Peyer's patch (tissue), 4 donors: ENCODE measurements around the gene ADGRE3. TPM values are rescaled to one million over a fixed set of nuclear protein-coding genes. Genes with fewer than 3 reads are reported as not detected.

Experiments
- DNase-seq, 3 donors: peaks; one replicate each; pipeline ENCODE4 v3.0.0-alpha.2; 2017 to 2019
- H3K27ac ChIP-seq, 4 donors: fragments of 200-600 bp; sonication (generic); one replicate each; pipeline ENCODE4 v1.5.1; 2016 to 2019
- H3K27me3 ChIP-seq, 2 donors: fragments of 200-600 bp; sonication (generic); one replicate each; pipeline ENCODE4 v1.5.1; 2019
- H3K36me3 ChIP-seq, 3 donors: fragments of 200-600 bp; sonication (generic); one replicate each; pipeline ENCODE4 v1.5.1; 2016 to 2019
- H3K4me1 ChIP-seq, 4 donors: fragments of 200-600 bp; sonication (generic); one replicate each; pipeline ENCODE4 v1.5.1; 2016 to 2019
- H3K4me3 ChIP-seq, 4 donors: fragments of 200-600 bp; sonication (generic); 1 replicate in 3 of 4; 2 replicates in 1 of 4; pipeline ENCODE4 v1.5.1; 2016 to 2019; ENCODE audit warnings: mild to moderate bottlenecking in 1 of 4
- H3K9me3 ChIP-seq, 4 donors: fragments of 200-600 bp; sonication (generic); one replicate each; pipeline ENCODE4 v1.5.1; 2016 to 2019; ENCODE audit warnings: mild to moderate bottlenecking in 1 of 4
- CTCF ChIP-seq, 6 experiments: fragments of 450-650 bp in 4 of 6; fragments of 200-600 bp in 2 of 6; sonication (generic) in 1 of 6; IDR thresholded peaks; one replicate each; pipeline ENCODE4 v1.5.1; 2017 to 2019; ENCODE audit warnings: antibody characterized with exemption in 6 of 6, mild to moderate bottlenecking in 3 of 6, moderate library complexity in 1 of 6
- POLR2A ChIP-seq, 2 donors: fragments of 450-650 bp; IDR thresholded peaks; one replicate each; pipeline ENCODE4 v1.5.1; 2017; ENCODE audit warnings: antibody characterized with exemption in 2 of 2, mild to moderate bottlenecking in 2 of 2, moderate library complexity in 2 of 2
- total RNA-seq, 4 donors: library from RNA; depleted of rRNA; stranded (reverse); fragments of >200 nt; gene quantifications; one replicate each; pipeline ENCODE4 v1.1.0, GENCODE V29; 2016

Gene ADGRE3
- total RNA-seq, 4 donors from 2014 or later: not detected

DNA sequence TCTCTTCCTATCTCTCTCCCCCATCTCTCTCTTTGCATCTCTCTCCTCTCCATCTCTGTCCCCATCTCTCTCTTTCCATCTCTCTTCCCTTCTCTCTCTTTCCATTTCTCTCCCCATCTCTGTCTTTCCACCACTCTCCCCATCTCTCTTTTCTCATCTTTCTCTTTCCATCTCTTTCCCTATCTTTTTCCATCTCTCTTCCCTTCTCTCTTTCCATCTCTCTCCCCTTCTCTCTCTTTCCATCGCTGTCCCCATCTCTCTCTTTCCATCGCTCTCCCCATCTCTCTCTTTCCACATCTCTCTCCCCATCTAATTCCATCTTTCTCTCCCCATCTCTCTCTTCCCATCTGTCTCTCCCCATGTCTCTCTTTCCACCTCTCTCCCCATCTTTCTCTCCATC, 24.5 kb downstream of the ADGRE3 start:
- Histone ChIP-seq H3K4me3 (no peak overlapping the region), H3K27me3 (no peaks in the 10 kb centered on the region), H3K27ac (no peak overlapping the region), H3K9me3 (no peaks in the 10 kb centered on the region), H3K4me1 (no peaks in the 10 kb centered on the region), H3K36me3 (no peaks in the 10 kb centered on the region)
- no peak for DNase-seq
- TF ChIP-seq POLR2A (IDR thresholded peaks at IDR 0.05): no peak
- no peak for TF ChIP-seq CTCF (IDR thresholded peaks at IDR 0.05)

GRCh38 chr19:14649020-14649419, 25.6 kb downstream of the ADGRE3 start:
- Histone ChIP-seq H3K4me3 (no peak overlapping the region), H3K36me3 (no peaks in the 10 kb centered on the region), H3K27me3 (no peaks in the 10 kb centered on the region), H3K27ac (no peak overlapping the region), H3K9me3 (no peaks in the 10 kb centered on the region), H3K4me1 (no peaks in the 10 kb centered on the region)
- no peak for DNase-seq
- TF ChIP-seq CTCF (IDR thresholded peaks at IDR 0.05) (no peak), POLR2A (IDR thresholded peaks at IDR 0.05) (no peak)

GRCh38 chr19:14648506-14648905, 26.1 kb downstream of the ADGRE3 start:
- Histone ChIP-seq H3K27ac (no peak overlapping the region), H3K36me3 (no peaks in the 10 kb centered on the region), H3K4me1 (no peaks in the 10 kb centered on the region), H3K27me3 (no peaks in the 10 kb centered on the region), H3K9me3 (no peaks in the 10 kb centered on the region), H3K4me3 (no peak overlapping the region)
- TF ChIP-seq CTCF (IDR thresholded peaks at IDR 0.05) (no peak), POLR2A (IDR thresholded peaks at IDR 0.05) (no peak)
- no peak for DNase-seq

DNA sequence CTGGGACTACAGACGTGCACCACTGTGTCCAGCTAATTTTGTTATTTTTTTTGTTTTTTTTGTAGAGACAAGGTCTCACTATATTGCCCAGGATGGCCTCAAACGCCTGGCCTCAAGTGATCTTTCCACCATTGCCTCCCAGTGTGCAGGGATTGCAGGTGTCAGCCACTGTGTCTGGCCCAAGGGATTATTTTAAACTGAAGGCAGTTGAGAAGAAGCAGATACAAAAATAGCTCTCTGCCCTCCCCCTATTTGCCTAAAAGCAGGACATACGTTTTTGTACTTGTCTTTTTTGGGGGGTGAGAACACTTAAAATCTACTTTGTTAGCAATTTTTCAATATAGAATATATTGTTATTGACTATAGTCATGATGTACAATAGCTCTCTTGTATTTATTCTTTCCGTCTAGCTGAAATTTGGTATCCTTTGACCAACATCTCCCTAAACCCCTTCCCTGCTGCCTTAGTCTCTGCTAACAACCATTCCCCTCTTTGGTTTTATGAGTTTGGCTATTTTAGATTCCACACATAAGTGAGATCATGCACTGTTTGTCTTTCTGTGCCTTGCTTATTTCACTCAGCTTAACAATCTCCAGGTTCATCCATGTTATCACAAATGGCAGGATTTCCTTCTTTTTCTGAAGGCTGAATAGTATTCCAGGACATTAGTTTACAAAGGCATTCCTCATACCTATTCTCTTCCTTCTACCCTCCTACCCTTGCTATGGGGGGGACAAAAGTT, 34.9 kb downstream of the ADGRE3 start:
- H3K27me3 ChIP-seq: no peaks in the 10 kb centered on the region
- no peak for TF ChIP-seq CTCF (IDR thresholded peaks at IDR 0.05)
- TF ChIP-seq POLR2A (IDR thresholded peaks at IDR 0.05): no peak
- H3K36me3 ChIP-seq: no peaks in the 10 kb centered on the region
- H3K27ac ChIP-seq: no peak overlapping the region
- no peak for DNase-seq
- H3K9me3 ChIP-seq: no peaks in the 10 kb centered on the region
- H3K4me3 ChIP-seq: no peak overlapping the region
- H3K4me1 ChIP-seq: no peaks in the 10 kb centered on the region

- H3K9me3 ChIP-seq: no peaks in the 10 kb centered on the region
- no peak for DNase-seq
- no peaks in the 10 kb centered on the region for H3K27me3 ChIP-seq
- H3K36me3 ChIP-seq: no peaks in the 10 kb centered on the region
- TF ChIP-seq POLR2A (IDR thresholded peaks at IDR 0.05): no peak
- TF ChIP-seq CTCF (IDR thresholded peaks at IDR 0.05): no peak
- H3K27ac ChIP-seq: no peak overlapping the region
- H3K4me3 ChIP-seq: no peak overlapping the region
- no peaks in the 10 kb centered on the region for H3K4me1 ChIP-seq
These were observed 42.4 kb downstream of the ADGRE3 start for GRCh38 chr19:14632286-14632685.
